ENCODE data around the gene TMOD1. TPM values are rescaled to one million over a fixed set of nuclear protein-coding genes. Genes with fewer than 3 reads are reported as not detected.

The TMOD1 gene
- total RNA-seq, 1 donor from 2014 or later, result 21.1 TPM

DNA sequence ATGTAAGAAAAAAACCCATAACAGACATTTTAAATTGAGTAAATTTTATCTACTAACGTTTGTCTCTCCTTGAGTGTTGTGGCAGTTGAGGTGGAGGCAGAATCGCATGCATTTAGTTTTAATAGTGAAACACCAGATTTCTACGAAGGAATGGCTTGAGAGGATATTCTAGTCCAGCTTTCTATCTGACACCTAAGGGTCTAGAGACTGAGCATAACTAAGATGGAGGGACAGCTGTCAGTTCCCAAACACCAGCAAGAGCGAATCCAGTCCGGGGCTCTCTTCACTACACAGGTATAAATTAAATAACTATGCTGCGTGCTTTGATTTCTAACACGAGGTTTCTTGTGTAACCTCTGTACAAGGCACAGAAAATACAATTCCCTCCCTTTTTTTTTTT is 133.6 kb downstream of the TMOD1 start:
- no peak for TF ChIP-seq POLR2AphosphoS5 (IDR thresholded peaks at IDR 0.05; ENCODE audit: insufficient read depth in 1 of 2, low read depth in 1 of 2)
- no peak for TF ChIP-seq CTCF (IDR thresholded peaks at IDR 0.05)
- TF ChIP-seq POLR2A (IDR thresholded peaks at IDR 0.05), result no peak
- DNase-seq (ENCODE audit: extremely low spot score in 2 of 2), result no peak
- intact Hi-C loops (cut with DNase I), result no loop called here
- H3K4me1 ChIP-seq, result peaks cover 63% of the 10 kb centered on the region
- H3K27ac ChIP-seq, result no peak overlapping the region
- H3K27me3 ChIP-seq, result no peaks in the 10 kb centered on the region
- H3K4me3 ChIP-seq, result peak overlapping the region in 1 of 2 donors; percentile 92
- no peaks in the 10 kb centered on the region for H3K9me3 ChIP-seq
- no peaks in the 10 kb centered on the region for H3K36me3 ChIP-seq

DNA sequence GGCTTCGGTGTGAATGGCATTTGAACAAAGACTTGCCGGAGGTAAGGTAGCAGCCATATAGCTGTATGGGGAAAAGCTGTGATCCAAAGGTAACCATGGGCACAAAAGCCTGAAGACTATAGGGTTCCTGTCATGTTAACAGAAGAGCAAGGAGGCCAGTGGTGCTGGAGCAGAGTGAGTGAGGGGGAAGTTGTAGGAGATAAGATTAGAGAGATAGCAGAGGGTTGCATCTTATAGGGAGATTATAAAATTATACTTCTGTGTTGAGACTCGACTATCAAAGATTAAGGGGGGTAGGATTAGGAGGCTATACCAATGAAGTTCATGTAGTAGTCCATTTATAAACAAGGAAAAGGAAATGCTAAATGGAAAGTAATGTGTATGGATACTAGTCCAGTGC is 135.4 kb downstream of the TMOD1 start:
- TF ChIP-seq POLR2AphosphoS5 (IDR thresholded peaks at IDR 0.05; ENCODE audit: insufficient read depth in 1 of 2, low read depth in 1 of 2) (no peak), POLR2A (IDR thresholded peaks at IDR 0.05) (no peak), CTCF (IDR thresholded peaks at IDR 0.05) (no peak)
- no peaks in the 10 kb centered on the region for H3K36me3 ChIP-seq
- H3K4me3 ChIP-seq, result no peak overlapping the region
- no peak for DNase-seq (ENCODE audit: extremely low spot score in 2 of 2)
- H3K27me3 ChIP-seq, result no peaks in the 10 kb centered on the region
- no peak overlapping the region for H3K27ac ChIP-seq
- no peaks in the 10 kb centered on the region for H3K9me3 ChIP-seq
- intact Hi-C loops (cut with DNase I), result no loop called here
- H3K4me1 ChIP-seq, result peaks cover 58% of the 10 kb centered on the region

DNA sequence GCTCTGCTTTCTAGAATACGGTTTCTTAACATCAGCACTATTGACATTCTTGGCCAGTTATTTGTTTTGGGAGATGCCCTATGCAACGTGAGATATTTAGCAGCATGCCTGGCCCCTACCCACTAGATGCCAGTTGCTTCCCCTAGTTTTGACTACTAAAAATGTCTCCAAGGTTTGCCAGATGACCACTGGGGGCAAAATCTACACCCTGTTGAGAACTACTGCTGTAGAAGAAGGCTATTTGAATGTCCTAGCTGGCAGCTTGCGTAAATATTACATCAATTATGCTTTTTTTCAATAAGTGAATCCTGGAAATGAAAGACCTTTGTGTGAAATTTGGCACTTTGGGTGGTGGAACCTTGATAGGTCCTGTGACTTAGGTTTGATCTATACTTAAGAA is 137.2 kb downstream of the TMOD1 start:
- Histone ChIP-seq H3K36me3 (peaks cover 0 to 8% of the 10 kb centered on the region in 2 donors), H3K4me1 (peaks cover 53% of the 10 kb centered on the region), H3K27me3 (no peaks in the 10 kb centered on the region), H3K27ac (no peak overlapping the region), H3K9me3 (no peaks in the 10 kb centered on the region), H3K4me3 (no peak overlapping the region)
- intact Hi-C loops (cut with DNase I), result no loop called here
- TF ChIP-seq POLR2A (IDR thresholded peaks at IDR 0.05) (no peak), POLR2AphosphoS5 (IDR thresholded peaks at IDR 0.05; ENCODE audit: insufficient read depth in 1 of 2, low read depth in 1 of 2) (no peak), CTCF (IDR thresholded peaks at IDR 0.05) (no peak)
- DNase-seq (ENCODE audit: extremely low spot score in 2 of 2), result no peak

- Histone ChIP-seq H3K4me1 (peaks cover 40% of the 10 kb centered on the region), H3K9me3 (no peaks in the 10 kb centered on the region), H3K4me3 (no peak overlapping the region), H3K27me3 (no peaks in the 10 kb centered on the region), H3K36me3 (peaks cover 0 to 16% of the 10 kb centered on the region in 2 donors), H3K27ac (no peak overlapping the region)
- TF ChIP-seq POLR2A (IDR thresholded peaks at IDR 0.05), result no peak
- no peak for TF ChIP-seq CTCF (IDR thresholded peaks at IDR 0.05)
- TF ChIP-seq POLR2AphosphoS5 (IDR thresholded peaks at IDR 0.05; ENCODE audit: insufficient read depth in 1 of 2, low read depth in 1 of 2), result no peak
- intact Hi-C loops (cut with DNase I), result no loop called here
- DNase-seq (ENCODE audit: extremely low spot score in 2 of 2), result no peak
These were observed 138.9 kb downstream of the TMOD1 start for GRCh38 chr9:97640325-97640724.

GRCh38 chr9:97645720-97646119 is 144.3 kb downstream of the TMOD1 start:
- Histone ChIP-seq H3K27ac (no peak overlapping the region), H3K4me1 (no peaks in the 10 kb centered on the region), H3K4me3 (no peak overlapping the region), H3K9me3 (no peaks in the 10 kb centered on the region), H3K27me3 (no peaks in the 10 kb centered on the region), H3K36me3 (peaks cover 0 to 51% of the 10 kb centered on the region in 2 donors)
- no peak for TF ChIP-seq POLR2A (IDR thresholded peaks at IDR 0.05)
- no peak for TF ChIP-seq CTCF (IDR thresholded peaks at IDR 0.05)
- TF ChIP-seq POLR2AphosphoS5 (IDR thresholded peaks at IDR 0.05; ENCODE audit: insufficient read depth in 1 of 2, low read depth in 1 of 2), result no peak
- DNase-seq (ENCODE audit: extremely low spot score in 2 of 2), result no peak
- intact Hi-C loops (cut with DNase I), result no loop called here

All from vagina (tissue), 2 donors.